ENCODE data around the gene SKAP1.

The SKAP1 gene

GRCh38 chr17:48440669-48441068, 10.7 kb upstream of the SKAP1 start:
- Histone ChIP-seq H3K27me3 (replicated peaks; ENCODE audit: control insufficient read depth, insufficient read depth, low read length) (no peaks in the 10 kb centered on the region), H3K36me3 (ENCODE audit: control insufficient read depth, insufficient read depth, low read length) (no peaks in the 10 kb centered on the region), H3K4me3 (replicated peaks; ENCODE audit: low read depth, low read length) (no peak overlapping the region)
- no peak for TF ChIP-seq CTCF (IDR thresholded peaks at IDR 0.05; ENCODE audit: insufficient read depth, low read length, poor library complexity, severe bottlenecking)
- DNase-seq (ENCODE audit: extremely low read depth, insufficient read length), result no peak

DNA sequence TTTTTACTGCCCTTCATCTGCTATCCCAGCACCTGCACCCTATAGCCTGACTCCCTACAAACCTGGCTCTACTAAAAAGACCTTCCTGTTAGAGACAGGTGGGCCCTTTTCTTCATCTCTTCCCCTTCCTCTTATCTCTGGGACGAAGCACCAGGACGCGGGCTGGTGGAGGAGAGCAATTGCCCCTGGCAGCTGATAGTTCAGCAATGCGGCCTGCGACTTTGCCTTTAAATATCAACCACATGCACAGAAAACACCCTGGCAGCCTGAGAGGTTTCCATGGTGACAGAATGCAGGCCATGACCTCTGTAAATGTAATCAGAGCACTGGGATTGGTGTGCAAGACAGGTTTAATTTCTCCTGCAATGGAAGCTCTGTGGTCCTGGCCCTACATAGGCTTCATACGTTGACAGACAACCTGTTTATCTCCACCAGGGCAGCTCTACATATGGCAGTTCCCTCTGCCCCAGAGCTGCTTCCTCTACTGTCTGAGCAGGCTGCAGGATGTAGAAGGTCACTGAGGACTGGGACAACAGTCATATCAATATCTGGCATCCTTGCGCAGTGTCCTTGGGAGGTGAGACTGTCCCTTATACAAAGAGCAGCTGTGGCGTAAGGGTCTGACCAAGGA, 10.0 kb upstream of the SKAP1 start:
- Histone ChIP-seq H3K4me3 (replicated peaks; ENCODE audit: low read depth, low read length) (no peak overlapping the region; the same call in 1 of the 2 replicates), H3K36me3 (ENCODE audit: control insufficient read depth, insufficient read depth, low read length) (no peaks in the 10 kb centered on the region), H3K27me3 (replicated peaks; ENCODE audit: control insufficient read depth, insufficient read depth, low read length) (no peaks in the 10 kb centered on the region)
- no peak for TF ChIP-seq CTCF (IDR thresholded peaks at IDR 0.05; ENCODE audit: insufficient read depth, low read length, poor library complexity, severe bottlenecking)
- peak; percentile 37 for DNase-seq (ENCODE audit: extremely low read depth, insufficient read length)

DNA sequence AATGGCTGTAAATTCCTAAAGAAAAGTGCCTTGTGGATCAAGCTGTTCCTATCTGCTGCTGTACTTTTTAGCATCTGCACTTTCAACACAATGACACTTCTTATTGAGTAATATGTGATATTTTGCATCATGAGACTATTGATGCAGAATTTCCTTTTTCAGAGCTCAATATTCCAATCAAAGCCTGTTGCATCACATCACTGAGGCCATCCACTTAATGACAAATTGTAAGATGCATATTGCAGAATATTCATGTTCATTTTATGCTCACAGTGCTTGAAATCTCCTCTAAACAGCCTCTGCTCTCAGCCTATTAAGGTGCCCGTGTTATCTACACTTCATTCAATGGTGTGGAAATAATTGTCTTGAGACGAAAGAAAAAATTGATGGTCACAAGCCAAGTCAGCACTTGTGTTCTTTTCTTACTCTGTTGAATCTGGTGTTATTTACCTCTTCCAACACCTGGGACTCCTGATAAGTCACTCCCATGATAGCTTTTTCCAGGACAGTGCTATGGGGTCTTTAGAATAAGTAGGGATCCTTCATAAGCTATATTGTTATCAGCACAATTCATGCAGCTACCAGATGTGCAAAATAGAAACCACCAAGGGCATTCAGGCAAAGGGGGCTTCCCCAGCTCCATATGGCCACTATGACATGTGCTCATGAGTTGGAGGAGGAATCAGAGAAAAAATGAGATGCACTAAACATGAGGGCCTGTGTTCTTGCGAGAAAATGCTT, 9.3 kb upstream of the SKAP1 start:
- peak; percentile 37 for DNase-seq (ENCODE audit: extremely low read depth, insufficient read length)
- no peaks in the 10 kb centered on the region for H3K27me3 ChIP-seq (replicated peaks; ENCODE audit: control insufficient read depth, insufficient read depth, low read length)
- TF ChIP-seq CTCF (IDR thresholded peaks at IDR 0.05; ENCODE audit: insufficient read depth, low read length, poor library complexity, severe bottlenecking), result no peak
- H3K36me3 ChIP-seq (ENCODE audit: control insufficient read depth, insufficient read depth, low read length), result no peaks in the 10 kb centered on the region
- H3K4me3 ChIP-seq (replicated peaks; ENCODE audit: low read depth, low read length), result no peak overlapping the region; the same call in 1 of the 2 replicates

GRCh38 chr17:48438516-48439061, 8.6 kb upstream of the SKAP1 start:
- H3K27me3 ChIP-seq (replicated peaks; ENCODE audit: control insufficient read depth, insufficient read depth, low read length), result no peaks in the 10 kb centered on the region
- TF ChIP-seq CTCF (IDR thresholded peaks at IDR 0.05; ENCODE audit: insufficient read depth, low read length, poor library complexity, severe bottlenecking), result no peak

DNA sequence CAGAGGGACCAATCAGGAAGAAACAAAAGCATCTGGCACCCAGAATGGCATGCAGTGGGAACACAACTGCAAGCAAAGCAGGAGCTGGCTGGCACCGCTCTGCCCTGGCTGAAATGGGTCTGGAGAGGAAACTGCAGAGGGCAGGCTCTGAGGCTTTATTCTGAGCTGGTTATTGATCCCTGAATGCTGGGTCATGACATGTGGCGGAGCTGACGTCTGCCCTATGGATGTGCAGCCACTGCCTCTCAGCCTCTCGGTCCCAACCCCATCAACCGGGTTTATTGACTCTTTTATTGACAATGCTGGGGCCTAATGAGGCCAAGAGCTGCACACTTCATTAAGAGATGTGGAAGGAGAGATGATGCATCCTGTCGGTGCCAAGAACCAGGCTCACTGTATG, 3.9 kb upstream of the SKAP1 start:
- Histone ChIP-seq H3K4me3 (replicated peaks; ENCODE audit: low read depth, low read length) (no peak overlapping the region), H3K36me3 (ENCODE audit: control insufficient read depth, insufficient read depth, low read length) (no peaks in the 10 kb centered on the region), H3K27me3 (replicated peaks; ENCODE audit: control insufficient read depth, insufficient read depth, low read length) (no peaks in the 10 kb centered on the region)
- DNase-seq (ENCODE audit: extremely low read depth, insufficient read length), result no peak
- TF ChIP-seq CTCF (IDR thresholded peaks at IDR 0.05; ENCODE audit: insufficient read depth, low read length, poor library complexity, severe bottlenecking), result no peak

More at GRCh38 chr17:48438516-48439061, 8.6 kb upstream of the SKAP1 start:
- Histone ChIP-seq H3K36me3 (ENCODE audit: control insufficient read depth, insufficient read depth, low read length) (no peaks in the 10 kb centered on the region), H3K4me3 (replicated peaks; ENCODE audit: low read depth, low read length) (no peak overlapping the region)
- DNase-seq (ENCODE audit: extremely low read depth, insufficient read length), result no peak
